IPS-18c (cell line): ENCODE results near the gene RPS10.

Experiments
- H3K4me3 ChIP-seq: 2 replicates; pipeline ENCODE4 v1.7.0; 2013; ENCODE audit warnings: low read depth, mild to moderate bottlenecking, low read length, moderate library complexity; ENCODE audit not compliant: insufficient read depth
- H3K9me3 ChIP-seq: one replicate; pipeline ENCODE4 v1.6.1; 2013; ENCODE audit warnings: mild to moderate bottlenecking, low read length, moderate library complexity; ENCODE audit not compliant: control insufficient read depth, insufficient read depth

RPS10 gene

GRCh38 chr6:34425498-34426410 lies at the start of gene RPS10:
RPS10 (minus strand) TSS chr6:34426069; CDS start chr6:34425221, 848 bp downstream.
- Histone ChIP-seq H3K9me3 (no peaks in the 10 kb centered on the region), H3K4me3 (peak within 1 kb of the TSS; percentile 80)

- Histone ChIP-seq H3K9me3 (peaks cover 2% of the 10 kb centered on the region), H3K4me3 (no peak overlapping the region)
These were observed 49.4 kb upstream of the RPS10 start for GRCh38 chr6:34475238-34475682.

DNA sequence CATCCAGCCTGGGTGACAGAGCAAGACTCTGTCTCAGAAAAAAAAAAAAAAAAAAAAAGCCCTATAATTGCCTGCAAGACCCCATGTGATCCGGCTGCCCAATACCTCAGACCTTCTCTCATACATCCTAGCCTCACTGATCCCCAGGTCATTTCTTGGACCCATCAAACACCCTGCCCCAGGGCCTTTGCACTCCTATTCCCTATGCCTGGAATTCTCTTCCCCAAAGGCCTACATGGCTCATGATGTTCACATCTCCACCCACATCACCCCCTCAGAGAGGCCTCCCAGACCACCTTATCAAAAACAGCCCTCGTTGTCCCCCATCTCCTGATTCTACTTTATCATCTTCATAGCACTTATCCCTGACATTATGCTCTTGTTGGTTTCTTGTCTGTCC lies 48.9 kb upstream of the RPS10 start:
- Histone ChIP-seq H3K9me3 (peaks cover 2% of the 10 kb centered on the region), H3K4me3 (no peak overlapping the region)

DNA sequence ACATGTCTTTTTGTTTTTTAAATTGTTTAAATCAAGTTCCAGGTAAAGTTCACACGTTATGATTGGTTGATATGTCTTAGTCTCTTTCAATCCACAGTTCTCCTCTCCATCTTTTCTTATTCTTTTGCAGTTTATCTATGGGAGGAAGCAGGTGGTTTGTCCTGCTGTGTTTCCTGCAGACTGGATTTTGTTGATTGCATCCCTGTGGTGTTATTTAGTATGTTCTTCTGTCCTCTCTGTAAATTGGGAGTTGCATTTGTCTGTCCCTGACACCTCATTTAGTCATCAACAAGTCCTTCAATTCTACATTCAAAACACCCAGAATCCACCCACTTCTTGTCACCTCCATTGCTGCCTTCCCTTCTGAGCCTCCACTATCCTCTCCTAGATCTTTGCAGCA lies 48.1 kb upstream of the RPS10 start:
- H3K4me3 ChIP-seq = no peak overlapping the region
- peaks cover 2% of the 10 kb centered on the region for H3K9me3 ChIP-seq

GRCh38 chr6:34472425-34472824 lies 46.6 kb upstream of the RPS10 start:
- H3K4me3 ChIP-seq = no peak overlapping the region

GRCh38 chr6:34469499-34469898 lies 43.6 kb upstream of the RPS10 start:
- peaks cover 3% of the 10 kb centered on the region for H3K9me3 ChIP-seq

More at GRCh38 chr6:34472425-34472824, 46.6 kb upstream of the RPS10 start:
- peaks cover 2% of the 10 kb centered on the region for H3K9me3 ChIP-seq

GRCh38 chr6:34468378-34468892 lies 42.6 kb upstream of the RPS10 start:
- peaks cover 3% of the 10 kb centered on the region for H3K9me3 ChIP-seq
- H3K4me3 ChIP-seq = no peak overlapping the region

More at GRCh38 chr6:34469499-34469898, 43.6 kb upstream of the RPS10 start:
- H3K4me3 ChIP-seq = no peak overlapping the region

- peaks cover 3% of the 10 kb centered on the region for H3K9me3 ChIP-seq
- peak overlapping the region; percentile 78 for H3K4me3 ChIP-seq
These were observed 40.6 kb upstream of the RPS10 start for GRCh38 chr6:34466242-34467185.

DNA sequence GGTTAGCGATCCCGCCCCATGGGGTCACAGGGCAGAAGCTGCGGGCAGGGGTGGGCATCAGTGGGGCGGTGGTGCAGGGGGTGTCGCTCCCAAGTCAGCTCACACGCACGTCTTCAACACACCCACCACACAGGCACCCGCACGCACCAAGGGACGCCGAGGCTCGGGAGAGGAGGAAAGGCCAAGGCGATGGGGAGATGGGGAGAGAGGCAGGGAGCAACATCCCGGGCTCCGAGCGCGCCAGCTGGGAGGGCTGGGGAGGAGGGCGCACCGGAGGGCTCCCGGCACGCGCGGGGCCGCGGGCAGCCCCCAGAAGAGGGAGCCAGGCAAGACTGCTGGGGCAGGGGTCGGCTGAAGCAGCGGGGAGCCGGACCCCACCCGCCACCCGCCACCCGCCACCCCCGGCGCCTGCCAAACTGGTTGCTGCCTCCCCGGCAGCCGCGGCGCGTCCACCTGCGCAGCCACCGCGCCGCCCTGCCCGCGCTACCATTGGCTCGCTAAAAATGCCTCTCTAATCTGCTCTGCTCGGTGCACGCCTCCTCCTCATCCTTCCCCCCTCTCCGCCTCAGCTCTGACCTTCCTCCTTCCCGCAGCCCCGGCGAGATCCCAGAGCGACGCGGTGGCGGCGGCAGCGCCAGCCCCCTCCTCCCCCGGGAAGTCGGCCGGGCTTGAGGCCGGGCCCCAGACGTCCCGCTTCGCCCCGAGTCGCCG lies 39.8 kb upstream of the RPS10 start, which contains the start of gene PACSIN1:
TSS of gene PACSIN1 (plus strand) at position 546 of the 711 bp plus-strand sequence. CDS start 60,230 bp downstream, outside the sequence.
- peaks cover 3% of the 10 kb centered on the region for H3K9me3 ChIP-seq
- H3K4me3 ChIP-seq = peak within 1 kb of the TSS; percentile 78

- no peak overlapping the region for H3K4me3 ChIP-seq
- peaks cover 3% of the 10 kb centered on the region for H3K9me3 ChIP-seq
These were observed 38.0 kb upstream of the RPS10 start for GRCh38 chr6:34463849-34464248.

DNA sequence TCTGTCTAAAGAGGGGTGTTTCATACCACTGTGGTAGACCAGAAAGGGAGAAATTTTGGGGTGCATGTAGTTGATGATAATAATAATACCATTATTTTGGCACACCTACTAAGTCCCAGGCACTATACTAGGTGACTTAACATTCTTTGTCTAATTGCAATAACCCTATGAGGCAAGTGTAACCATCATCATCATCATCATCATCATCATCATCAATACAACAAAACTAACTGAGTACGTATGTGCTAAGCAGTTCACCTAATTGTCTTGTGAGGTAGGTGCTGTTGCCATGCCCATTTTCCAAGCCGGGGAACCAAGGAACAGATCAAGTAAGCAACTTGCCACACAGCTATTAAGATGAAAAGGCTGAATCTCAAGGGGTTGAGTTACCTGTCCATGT lies 37.4 kb upstream of the RPS10 start:
- H3K4me3 ChIP-seq = no peak overlapping the region
- peaks cover 3% of the 10 kb centered on the region for H3K9me3 ChIP-seq

- H3K4me3 ChIP-seq = no peak overlapping the region
These were observed 36.7 kb upstream of the RPS10 start for GRCh38 chr6:34462551-34462971.

GRCh38 chr6:34462010-34462409 lies 36.1 kb upstream of the RPS10 start:
- peaks cover 3% of the 10 kb centered on the region for H3K9me3 ChIP-seq
- no peak overlapping the region for H3K4me3 ChIP-seq

More at GRCh38 chr6:34462551-34462971, 36.7 kb upstream of the RPS10 start:
- peaks cover 3% of the 10 kb centered on the region for H3K9me3 ChIP-seq

DNA sequence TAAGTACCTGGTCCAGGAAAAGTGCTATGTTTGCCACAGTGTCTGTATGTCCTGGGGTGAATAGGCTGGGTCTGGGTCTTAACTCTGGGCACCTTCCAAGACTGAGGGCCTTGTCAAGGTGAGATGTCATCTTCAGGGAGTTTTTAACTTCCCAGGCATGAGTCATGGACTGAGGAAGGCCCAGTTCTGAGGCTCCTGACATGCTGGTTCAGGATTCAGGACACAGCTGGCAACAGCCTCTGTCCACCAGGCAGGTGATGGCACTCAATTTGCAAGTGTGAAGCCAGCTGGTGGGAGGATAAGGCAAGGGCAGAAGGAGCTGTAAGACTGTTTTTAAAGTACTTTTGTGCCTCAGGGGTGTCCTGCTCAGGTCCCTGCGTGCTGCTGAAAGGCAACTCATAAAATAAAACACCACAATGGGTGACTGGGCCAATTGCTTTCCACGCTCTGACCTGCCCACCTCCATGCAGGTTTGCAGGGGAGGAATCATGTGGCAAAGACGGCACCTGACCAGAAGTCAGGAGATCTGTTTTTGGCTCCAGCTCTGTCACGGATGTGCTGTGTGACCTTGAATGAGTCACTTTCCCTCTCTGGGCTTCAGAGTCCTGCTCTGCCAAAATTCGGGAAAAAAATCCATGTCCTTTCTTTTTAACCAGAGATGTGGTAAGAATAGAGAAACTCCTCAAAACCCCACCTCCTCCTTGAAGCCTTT lies 35.1 kb upstream of the RPS10 start:
- no peak overlapping the region for H3K4me3 ChIP-seq

DNA sequence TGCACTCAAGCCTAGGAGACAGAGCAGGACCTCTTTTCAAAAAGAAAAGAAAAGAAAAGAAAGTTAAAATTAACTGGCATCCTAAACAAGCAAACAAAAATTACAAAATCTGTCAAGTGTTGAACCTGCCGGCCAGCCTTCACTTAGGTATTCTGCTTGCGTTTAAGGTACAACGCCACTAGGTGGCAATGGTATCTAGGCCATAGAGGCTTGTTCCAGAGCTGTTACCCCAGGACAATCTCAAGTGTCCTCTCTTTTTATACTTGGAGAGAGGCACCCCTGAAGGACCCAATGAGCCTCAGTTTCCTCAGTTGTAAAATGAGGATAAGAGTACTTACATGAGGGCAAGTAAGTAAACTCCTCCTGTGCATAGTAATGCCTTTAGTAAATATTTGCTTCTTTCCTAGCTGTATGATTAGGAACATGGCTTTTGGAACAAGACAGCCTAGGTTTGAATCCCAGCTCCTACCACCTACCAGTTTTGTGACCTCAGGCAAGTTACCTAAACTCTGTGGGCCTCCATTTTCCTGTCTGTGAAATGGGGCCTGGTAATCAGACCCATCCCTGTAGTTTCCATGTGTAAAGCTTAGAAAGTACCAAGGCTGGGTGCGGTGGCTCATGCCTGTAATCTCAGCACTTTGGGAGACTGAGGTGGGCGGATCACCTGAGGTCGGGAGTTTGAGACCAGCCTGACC lies 34.2 kb upstream of the RPS10 start:
- Histone ChIP-seq H3K4me3 (no peak overlapping the region), H3K9me3 (no peaks in the 10 kb centered on the region)

More for the DNA sequence above, 35.1 kb upstream of the RPS10 start:
- H3K9me3 ChIP-seq = peaks cover 3% of the 10 kb centered on the region
